HepG2 (cell line): ENCODE data around the gene FAM219B. TPM values are rescaled to one million over a fixed set of nuclear protein-coding genes. Genes with fewer than 3 reads are reported as not detected.

Experiments used
- AGO1 ChIP-seq: fragments of 200-400 bp; formaldehyde crosslinking; IDR thresholded peaks from 2 replicates; pipeline ENCODE4 v1.6.1; 2017; ENCODE audit warnings: mild to moderate bottlenecking, low read depth, low read length, moderate library complexity; ENCODE audit not compliant: poor library complexity, severe bottlenecking
- ATF1 ChIP-seq: IDR thresholded peaks from 2 replicates; pipeline ENCODE4 v1.6.1; 2016; ENCODE audit warnings: mild to moderate bottlenecking, control low read depth
- DMAP1 ChIP-seq: IDR thresholded peaks from 2 replicates; pipeline ENCODE4 v1.6.1; 2016
- FOXA1 ChIP-seq, 2 experiments: fragments of 450-650 bp in 1 of 2; sonication (generic) in 1 of 2; formaldehyde crosslinking in 1 of 2; IDR thresholded peaks; 2 replicates each; pipeline versions ENCODE4 v1.4.0 to v1.6.1; 2016 to 2020; ENCODE audit warnings: missing genetic modification reagents in 1 of 2
- HNRNPK ChIP-seq: fragments of 200-400 bp; formaldehyde crosslinking; IDR thresholded peaks from 2 replicates; pipeline ENCODE4 v1.6.1; 2018; ENCODE audit warnings: low read length, low read depth, moderate library complexity, mild to moderate bottlenecking; ENCODE audit not compliant: poor library complexity, severe bottlenecking
- MIER2 ChIP-seq: IDR thresholded peaks from 2 replicates; pipeline ENCODE4 v1.6.1; 2016; ENCODE audit warnings: missing biosample characterization, missing genetic modification reagents
- NRL ChIP-seq: sonication (generic); formaldehyde crosslinking; IDR thresholded peaks from 2 replicates; pipeline ENCODE4 v1.5.0; 2020; ENCODE audit warnings: missing genetic modification reagents, mild to moderate bottlenecking, moderate library complexity, borderline replicate concordance
- PHF5A ChIP-seq: IDR thresholded peaks from one replicate; pipeline ENCODE4 v1.6.1; 2018; ENCODE audit warnings: low read depth, missing genetic modification reagents; ENCODE audit not compliant: unreplicated experiment
- RBM39 ChIP-seq: fragments of 200-400 bp; formaldehyde crosslinking; IDR thresholded peaks from one replicate; pipeline ENCODE4 v1.6.1; 2018; ENCODE audit warnings: antibody characterized with exemption, mild to moderate bottlenecking, low read depth, low read length; ENCODE audit not compliant: poor library complexity, severe bottlenecking
- SNAPC2 ChIP-seq: sonication (generic); formaldehyde crosslinking; IDR thresholded peaks from 2 replicates; pipeline ENCODE4 v1.8.1; 2022; ENCODE audit warnings: mild to moderate bottlenecking, missing genetic modification reagents
- TAF15 ChIP-seq: fragments of 200-400 bp; formaldehyde crosslinking; IDR thresholded peaks from one replicate; pipeline ENCODE4 v1.6.1; 2018; ENCODE audit warnings: mild to moderate bottlenecking, low read depth, low read length; ENCODE audit not compliant: poor library complexity, severe bottlenecking
- TBX3 ChIP-seq: fragments of 450-650 bp; IDR thresholded peaks from 2 replicates; pipeline ENCODE4 v1.6.1; 2017; ENCODE audit warnings: antibody characterized with exemption, mild to moderate bottlenecking, inconsistent platforms, borderline replicate concordance
- TOE1 ChIP-seq: sonication (generic); formaldehyde crosslinking; IDR thresholded peaks from 2 replicates; pipeline ENCODE4 v1.4.0; 2020; ENCODE audit warnings: mild to moderate bottlenecking, missing genetic modification reagents
- ZFP37 ChIP-seq: sonication (generic); formaldehyde crosslinking; IDR thresholded peaks from 2 replicates; pipeline ENCODE4 v1.4.0; 2020; ENCODE audit warnings: missing genetic modification reagents, borderline replicate concordance
- ZMAT3 ChIP-seq: sonication (generic); formaldehyde crosslinking; conservative IDR thresholded peaks from 2 replicates; pipeline ENCODE4 v1.7.0; 2021; ENCODE audit warnings: missing genetic modification reagents
- ZNF180 ChIP-seq: sonication (generic); formaldehyde crosslinking; IDR thresholded peaks from 2 replicates; pipeline ENCODE4 v1.4.0; 2020; ENCODE audit warnings: low read depth, missing genetic modification reagents, borderline replicate concordance
- ZNF274 ChIP-seq: sonication (generic); formaldehyde crosslinking; IDR thresholded peaks from 2 replicates; pipeline ENCODE4 v1.5.1; 2020; ENCODE audit warnings: mild to moderate bottlenecking, missing genetic modification reagents
- polyA plus RNA-seq, 8 experiments: library from polyadenylated mRNA; depleted of rRNA in 3 of 8; stranded (reverse) in 7 of 8; unstranded in 1 of 8; fragments of >200 nt; fragmentation: Illumina TruSeq in 4 of 8; extraction: Trizol in 4 of 8; gene quantifications; 2 replicates each; pipeline versions ENCODE4 v1.2.1 to v1.2.3, GENCODE V29; 2011 to 2016; ENCODE audit warnings: low read depth in 4 of 8, missing spikeins in 1 of 8, mixed read lengths in 1 of 8; ENCODE audit not compliant: insufficient read depth in 1 of 8
- total RNA-seq, 5 experiments: library from RNA; depleted of rRNA; stranded (reverse); fragments of >200 nt; fragmentation: Illumina TruSeq; extraction: Trizol; gene quantifications; 2 replicates each; pipeline ENCODE4 v1.2.3, GENCODE V29; 2016; ENCODE audit warnings: low read depth in 1 of 5
- TF ChIP-seq, protein P1 (sequence below): sonication (generic); formaldehyde crosslinking; conservative IDR thresholded peaks from 2 replicates; pipeline ENCODE4 v1.4.0; 2020; ENCODE audit warnings: mild to moderate bottlenecking, missing genetic modification reagents, moderate library complexity
- TF ChIP-seq, protein P2 (sequence below): sonication (generic); formaldehyde crosslinking; IDR thresholded peaks from 2 replicates; pipeline ENCODE4 v1.8.0; 2022; ENCODE audit warnings: missing genetic modification reagents, mild to moderate bottlenecking, inconsistent platforms, borderline replicate concordance
- TF ChIP-seq, protein P3 (sequence below): sonication (generic); formaldehyde crosslinking; IDR thresholded peaks from 2 replicates; pipeline ENCODE4 v1.5.0; 2020; ENCODE audit warnings: mild to moderate bottlenecking, missing genetic modification reagents, borderline replicate concordance

FAM219B gene
- total and polyA plus RNA-seq, 2 of the 13 experiments (the other 11 are each of a cell fraction or from before 2014, with no cell fraction given): 36.6 to 50.2 TPM

DNA sequence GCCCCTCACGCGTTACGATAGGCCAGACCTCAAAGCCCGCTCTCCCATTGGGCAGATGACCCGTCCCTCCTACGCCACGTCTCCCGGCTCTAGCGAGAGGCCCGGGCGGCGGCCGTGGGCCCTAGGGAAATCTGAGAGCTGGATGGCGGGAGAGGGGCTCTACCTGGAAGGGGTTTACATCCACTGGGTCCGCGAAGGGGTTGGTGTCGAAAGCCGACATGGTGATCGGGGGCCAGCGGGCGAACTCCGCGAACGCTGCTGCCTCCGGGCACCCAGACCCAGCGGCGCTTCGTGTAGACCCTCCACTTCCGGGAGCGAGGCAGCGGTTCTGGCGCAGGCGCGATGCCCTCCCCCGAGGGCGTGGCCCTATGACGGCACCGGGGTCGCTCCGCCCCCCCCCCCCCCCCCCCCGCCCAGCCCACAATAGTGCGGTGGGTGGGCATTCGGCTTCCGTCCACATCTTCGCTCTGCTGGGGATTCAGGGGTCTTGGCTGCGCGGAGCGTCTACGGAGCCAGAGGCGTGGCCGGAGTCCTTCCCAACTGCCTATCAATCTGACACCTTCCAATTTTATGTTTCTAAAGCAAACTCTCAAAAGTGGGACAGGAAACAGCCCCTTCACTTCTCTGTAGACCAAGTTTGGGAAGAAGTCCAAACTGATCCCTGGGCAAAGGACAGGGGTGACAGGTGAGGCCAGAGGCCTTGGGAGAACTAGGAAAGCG lies 33.5 kb downstream of the FAM219B start, which contains the start of gene SCAMP2 (continued):
- TF ChIP-seq, protein P1, sequence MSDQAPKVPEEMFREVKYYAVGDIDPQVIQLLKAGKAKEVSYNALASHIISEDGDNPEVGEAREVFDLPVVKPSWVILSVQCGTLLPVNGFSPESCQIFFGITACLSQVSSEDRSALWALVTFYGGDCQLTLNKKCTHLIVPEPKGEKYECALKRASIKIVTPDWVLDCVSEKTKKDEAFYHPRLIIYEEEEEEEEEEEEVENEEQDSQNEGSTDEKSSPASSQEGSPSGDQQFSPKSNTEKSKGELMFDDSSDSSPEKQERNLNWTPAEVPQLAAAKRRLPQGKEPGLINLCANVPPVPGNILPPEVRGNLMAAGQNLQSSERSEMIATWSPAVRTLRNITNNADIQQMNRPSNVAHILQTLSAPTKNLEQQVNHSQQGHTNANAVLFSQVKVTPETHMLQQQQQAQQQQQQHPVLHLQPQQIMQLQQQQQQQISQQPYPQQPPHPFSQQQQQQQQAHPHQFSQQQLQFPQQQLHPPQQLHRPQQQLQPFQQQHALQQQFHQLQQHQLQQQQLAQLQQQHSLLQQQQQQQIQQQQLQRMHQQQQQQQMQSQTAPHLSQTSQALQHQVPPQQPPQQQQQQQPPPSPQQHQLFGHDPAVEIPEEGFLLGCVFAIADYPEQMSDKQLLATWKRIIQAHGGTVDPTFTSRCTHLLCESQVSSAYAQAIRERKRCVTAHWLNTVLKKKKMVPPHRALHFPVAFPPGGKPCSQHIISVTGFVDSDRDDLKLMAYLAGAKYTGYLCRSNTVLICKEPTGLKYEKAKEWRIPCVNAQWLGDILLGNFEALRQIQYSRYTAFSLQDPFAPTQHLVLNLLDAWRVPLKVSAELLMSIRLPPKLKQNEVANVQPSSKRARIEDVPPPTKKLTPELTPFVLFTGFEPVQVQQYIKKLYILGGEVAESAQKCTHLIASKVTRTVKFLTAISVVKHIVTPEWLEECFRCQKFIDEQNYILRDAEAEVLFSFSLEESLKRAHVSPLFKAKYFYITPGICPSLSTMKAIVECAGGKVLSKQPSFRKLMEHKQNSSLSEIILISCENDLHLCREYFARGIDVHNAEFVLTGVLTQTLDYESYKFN: no peak
- TF ChIP-seq TAF15 (no peak), ZMAT3 (CRISPR knock-in tag) (peak; percentile 86; the same call in 1 of the 2 replicates), PHF5A (no peak), SNAPC2 (peak; percentile 59; the same call in 1 of the 2 replicates), NRL (CRISPR knock-in tag) (peak; percentile 89), DMAP1 (peak; percentile 94), ZNF274 (peak; percentile 57; the same call in 1 of the 2 replicates), ZNF180 (CRISPR knock-in tag) (no peak), HNRNPK (peak; percentile 94), ZFP37 (CRISPR knock-in tag) (0 out of 2 replicates have a peak, but pooled peaks have one; percentile 72), AGO1 (peak; percentile 74), MIER2 (CRISPR knock-in tag) (no peak), TBX3 (peak; percentile 64; the same call in 1 of the 2 replicates), RBM39 (peak; percentile 60), ATF1 (peak; percentile 77), TOE1 (CRISPR knock-in tag) (no peak), FOXA1 (IDR thresholded peaks at IDR 0.05) (no peak), FOXA1 (CRISPR knock-in tag; IDR thresholded peaks at IDR 0.05) (0 out of 2 replicates have a peak, but pooled peaks have one; percentile 11)
- TF ChIP-seq, protein P2, sequence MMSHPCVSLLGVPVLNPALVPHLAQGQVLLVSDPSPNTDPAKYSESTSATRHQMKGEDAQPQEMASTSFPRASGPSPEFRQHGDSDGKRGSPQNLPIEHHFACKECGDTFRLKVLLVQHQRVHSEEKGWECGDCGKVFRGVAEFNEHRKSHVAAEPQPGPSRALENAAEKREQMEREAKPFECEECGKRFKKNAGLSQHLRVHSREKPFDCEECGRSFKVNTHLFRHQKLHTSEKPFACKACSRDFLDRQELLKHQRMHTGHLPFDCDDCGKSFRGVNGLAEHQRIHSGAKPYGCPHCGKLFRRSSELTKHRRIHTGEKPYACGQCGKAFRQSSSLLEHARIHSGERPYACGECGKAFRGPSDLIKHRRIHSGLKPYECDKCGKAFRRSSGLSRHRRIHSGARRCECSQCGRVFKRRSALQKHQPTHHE (CRISPR knock-in tag): no peak
- TF ChIP-seq, protein P3, sequence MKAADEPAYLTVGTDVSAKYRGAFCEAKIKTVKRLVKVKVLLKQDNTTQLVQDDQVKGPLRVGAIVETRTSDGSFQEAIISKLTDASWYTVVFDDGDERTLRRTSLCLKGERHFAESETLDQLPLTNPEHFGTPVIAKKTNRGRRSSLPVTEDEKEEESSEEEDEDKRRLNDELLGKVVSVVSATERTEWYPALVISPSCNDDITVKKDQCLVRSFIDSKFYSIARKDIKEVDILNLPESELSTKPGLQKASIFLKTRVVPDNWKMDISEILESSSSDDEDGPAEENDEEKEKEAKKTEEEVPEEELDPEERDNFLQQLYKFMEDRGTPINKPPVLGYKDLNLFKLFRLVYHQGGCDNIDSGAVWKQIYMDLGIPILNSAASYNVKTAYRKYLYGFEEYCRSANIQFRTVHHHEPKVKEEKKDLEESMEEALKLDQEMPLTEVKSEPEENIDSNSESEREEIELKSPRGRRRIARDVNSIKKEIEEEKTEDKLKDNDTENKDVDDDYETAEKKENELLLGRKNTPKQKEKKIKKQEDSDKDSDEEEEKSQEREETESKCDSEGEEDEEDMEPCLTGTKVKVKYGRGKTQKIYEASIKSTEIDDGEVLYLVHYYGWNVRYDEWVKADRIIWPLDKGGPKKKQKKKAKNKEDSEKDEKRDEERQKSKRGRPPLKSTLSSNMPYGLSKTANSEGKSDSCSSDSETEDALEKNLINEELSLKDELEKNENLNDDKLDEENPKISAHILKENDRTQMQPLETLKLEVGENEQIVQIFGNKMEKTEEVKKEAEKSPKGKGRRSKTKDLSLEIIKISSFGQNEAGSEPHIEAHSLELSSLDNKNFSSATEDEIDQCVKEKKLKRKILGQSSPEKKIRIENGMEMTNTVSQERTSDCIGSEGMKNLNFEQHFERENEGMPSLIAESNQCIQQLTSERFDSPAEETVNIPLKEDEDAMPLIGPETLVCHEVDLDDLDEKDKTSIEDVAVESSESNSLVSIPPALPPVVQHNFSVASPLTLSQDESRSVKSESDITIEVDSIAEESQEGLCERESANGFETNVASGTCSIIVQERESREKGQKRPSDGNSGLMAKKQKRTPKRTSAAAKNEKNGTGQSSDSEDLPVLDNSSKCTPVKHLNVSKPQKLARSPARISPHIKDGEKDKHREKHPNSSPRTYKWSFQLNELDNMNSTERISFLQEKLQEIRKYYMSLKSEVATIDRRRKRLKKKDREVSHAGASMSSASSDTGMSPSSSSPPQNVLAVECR: peak; percentile 86
